Liver (tissue), 9 donors: ENCODE measurements around the gene MARK2. TPM values are rescaled to one million over a fixed set of nuclear protein-coding genes. Genes with fewer than 3 reads are reported as not detected.

Experiments
- DNase-seq: peaks from one replicate; pipeline ENCODE4 v3.0.0-alpha.2; 2017; ENCODE audit warnings: low spot score
- H3K27ac ChIP-seq, 2 donors: one replicate each; pipeline ENCODE4 v1.7.0; 2013; ENCODE audit warnings: inconsistent platforms in 2 of 2, low read length in 2 of 2, control low read depth in 1 of 2, low read depth in 1 of 2, mild to moderate bottlenecking in 1 of 2
- H3K27me3 ChIP-seq, 4 donors: one replicate each; pipeline versions ENCODE4 v1.6.1 to v1.7.0; 2013; ENCODE audit warnings: low read length in 3 of 4, inconsistent platforms in 1 of 4, mild to moderate bottlenecking in 1 of 4, moderate library complexity in 1 of 4; ENCODE audit not compliant: control insufficient read depth in 4 of 4, insufficient read depth in 4 of 4
- H3K36me3 ChIP-seq, 4 donors: one replicate each; pipeline versions ENCODE4 v1.6.1 to v1.7.0; 2013; ENCODE audit warnings: low read length in 3 of 4, mild to moderate bottlenecking in 3 of 4, low read depth in 1 of 4, moderate library complexity in 1 of 4; ENCODE audit not compliant: control insufficient read depth in 4 of 4, insufficient read depth in 3 of 4
- H3K4me1 ChIP-seq, 4 donors: one replicate each; pipeline versions ENCODE4 v1.6.1 to v1.7.0; 2013; ENCODE audit warnings: low read length in 3 of 4, mild to moderate bottlenecking in 3 of 4, moderate library complexity in 1 of 4; ENCODE audit not compliant: control insufficient read depth in 4 of 4, insufficient read depth in 4 of 4
- H3K4me3 ChIP-seq, 3 donors: one replicate each; pipeline versions ENCODE4 v1.6.1 to v1.7.0; 2013; ENCODE audit warnings: low read length in 3 of 3, control low read depth in 1 of 3, low read depth in 1 of 3, mild to moderate bottlenecking in 1 of 3
- H3K9ac ChIP-seq, 2 donors: one replicate each; pipeline ENCODE4 v1.7.0; 2013; ENCODE audit warnings: low read length in 2 of 2, mild to moderate bottlenecking in 2 of 2, moderate library complexity in 2 of 2, control low read depth in 1 of 2, low read depth in 1 of 2
- H3K9me3 ChIP-seq, 4 donors: one replicate each; pipeline versions ENCODE4 v1.6.1 to v1.7.0; 2013; ENCODE audit warnings: low read length in 3 of 4; ENCODE audit not compliant: control insufficient read depth in 4 of 4
- ATF3 ChIP-seq: IDR thresholded peaks from 2 replicates; pipeline ENCODE4 v1.6.1; 2016; ENCODE audit warnings: antibody characterized with exemption
- EGR1 ChIP-seq, 2 donors: IDR thresholded peaks; 2 replicates each; pipeline ENCODE4 v1.6.1; 2016 to 2018; ENCODE audit warnings: antibody characterized with exemption in 2 of 2, low read depth in 2 of 2
- FOXA1 ChIP-seq: IDR thresholded peaks from 2 replicates; pipeline ENCODE4 v1.6.1; 2016; ENCODE audit warnings: antibody characterized with exemption
- FOXA2 ChIP-seq: IDR thresholded peaks from 2 replicates; pipeline ENCODE4 v1.6.1; 2016; ENCODE audit warnings: antibody characterized with exemption
- GABPA ChIP-seq, 2 donors: IDR thresholded peaks in 1 of 2; conservative IDR thresholded peaks in 1 of 2; 2 replicates each; pipeline ENCODE4 v1.6.1; 2016; ENCODE audit warnings: antibody characterized with exemption in 2 of 2, mild to moderate bottlenecking in 1 of 2, moderate library complexity in 1 of 2
- HNF4A ChIP-seq, 2 donors: conservative IDR thresholded peaks; 2 replicates each; pipeline ENCODE4 v1.6.1; 2016; ENCODE audit warnings: antibody characterized with exemption in 2 of 2, mild to moderate bottlenecking in 2 of 2
- HNF4G ChIP-seq: IDR thresholded peaks from 2 replicates; pipeline ENCODE4 v1.6.1; 2016; ENCODE audit warnings: antibody characterized with exemption
- JUND ChIP-seq, 2 donors: IDR thresholded peaks; 2 replicates each; pipeline ENCODE4 v1.6.1; 2016; ENCODE audit warnings: antibody characterized with exemption in 2 of 2
- MAX ChIP-seq: IDR thresholded peaks from 2 replicates; pipeline ENCODE4 v1.6.1; 2016; ENCODE audit warnings: antibody characterized with exemption
- RAD21 ChIP-seq, 2 donors: IDR thresholded peaks; 2 replicates each; pipeline ENCODE4 v1.6.1; 2016; ENCODE audit warnings: antibody characterized with exemption in 2 of 2, mild to moderate bottlenecking in 2 of 2
- REST ChIP-seq: IDR thresholded peaks from 2 replicates; pipeline ENCODE4 v1.6.1; 2016; ENCODE audit warnings: antibody characterized with exemption, mild to moderate bottlenecking
- RXRA ChIP-seq, 2 donors: IDR thresholded peaks; 2 replicates each; pipeline ENCODE4 v1.6.1; 2017 to 2018; ENCODE audit warnings: antibody characterized with exemption in 2 of 2, mild to moderate bottlenecking in 1 of 2
- SP1 ChIP-seq: IDR thresholded peaks from 2 replicates; pipeline ENCODE4 v1.6.1; 2018; ENCODE audit warnings: antibody characterized with exemption, mild to moderate bottlenecking
- TAF1 ChIP-seq: conservative IDR thresholded peaks from 2 replicates; pipeline ENCODE4 v1.6.1; 2016; ENCODE audit warnings: antibody characterized with exemption, mild to moderate bottlenecking
- YY1 ChIP-seq: IDR thresholded peaks from 2 replicates; pipeline ENCODE4 v1.6.1; 2016; ENCODE audit warnings: antibody characterized with exemption, mild to moderate bottlenecking
- ZBTB33 ChIP-seq: IDR thresholded peaks from 2 replicates; pipeline ENCODE4 v1.6.1; 2016; ENCODE audit warnings: antibody characterized with exemption
- WGBS: extraction: QIAGEN DNeasy Blood & Tissue Kit; methylation state at CpG from one replicate; pipeline ENCODE4 v1.1.7; 2013; 5-methylcytosine and 5-hydroxymethylcytosine counted together
- polyA plus RNA-seq, 2 donors: library from polyadenylated mRNA; stranded (reverse) in 1 of 2; unstranded in 1 of 2; fragments of 200-250 nt in 1 of 2; fragments of >200 nt in 1 of 2; fragmentation: Nextera tagmentation in 1 of 2; extraction: Ambion mirVana in 1 of 2; gene quantifications; one replicate each; pipeline versions ENCODE4 v1.2.1 to v1.2.3, GENCODE V29; 2013 to 2015
- total RNA-seq, 2 donors: library from RNA; depleted of rRNA; stranded (reverse); fragments of >200 nt; gene quantifications; one replicate each; pipeline ENCODE4 v1.2.3, GENCODE V29; 2014
- donor health status: healthy.
- donor health status: healthy.
- donor health status: healthy.
- donor health status: healthy.
- donor health status: healthy.

MARK2 gene
- total and polyA plus RNA-seq, 4 donors: 3.4 to 11.6 (median 8.0) TPM

GRCh38 chr11:63904743-63905142 lies 65.8 kb downstream of the MARK2 start:
- 96% methylated on average over 13 of the region's 13 CpGs for WGBS
- Histone ChIP-seq H3K27ac (no peak overlapping the region), H3K9me3 (no peaks in the 10 kb centered on the region), H3K27me3 (no peaks in the 10 kb centered on the region), H3K9ac (no peak overlapping the region), H3K4me1 (peaks cover 0 to 3% (median 0%) of the 10 kb centered on the region in 4 donors), H3K4me3 (no peak overlapping the region), H3K36me3 (peaks cover 12 to 70% (median 59%) of the 10 kb centered on the region in 4 donors)
- TF ChIP-seq FOXA1: no peak
- no peak for TF ChIP-seq HNF4A (conservative IDR thresholded peaks at IDR 0.05)
- no peak for TF ChIP-seq ATF3
- no peak for TF ChIP-seq YY1
- no peak for TF ChIP-seq RXRA (IDR thresholded peaks at IDR 0.05)
- no peak for TF ChIP-seq FOXA2
- TF ChIP-seq JUND (IDR thresholded peaks at IDR 0.05): no peak
- TF ChIP-seq RAD21 (IDR thresholded peaks at IDR 0.05): no peak
- TF ChIP-seq EGR1 (IDR thresholded peaks at IDR 0.05; ENCODE audit: low read depth in 2 of 2): no peak
- TF ChIP-seq GABPA (IDR thresholded peaks at IDR 0.05 in 1 of 2, conservative IDR thresholded peaks at IDR 0.05 in 1 of 2): no peak
- no peak for TF ChIP-seq TAF1
- DNase-seq: no peak

GRCh38 chr11:63905179-63905578 lies 66.3 kb downstream of the MARK2 start:
- Histone ChIP-seq H3K36me3 (peaks cover 12 to 65% (median 55%) of the 10 kb centered on the region in 4 donors), H3K27ac (no peak overlapping the region), H3K4me1 (peaks cover 0 to 3% (median 0%) of the 10 kb centered on the region in 4 donors), H3K9ac (no peak overlapping the region), H3K9me3 (no peaks in the 10 kb centered on the region), H3K27me3 (no peaks in the 10 kb centered on the region), H3K4me3 (no peak overlapping the region)
- TF ChIP-seq SP1 (no peak), MAX (no peak), HNF4G (no peak), YY1 (no peak), REST (no peak), TAF1 (no peak), RAD21 (IDR thresholded peaks at IDR 0.05) (no peak), FOXA1 (no peak), RXRA (IDR thresholded peaks at IDR 0.05) (no peak), JUND (IDR thresholded peaks at IDR 0.05) (no peak), HNF4A (conservative IDR thresholded peaks at IDR 0.05) (no peak), ZBTB33 (no peak), GABPA (IDR thresholded peaks at IDR 0.05 in 1 of 2, conservative IDR thresholded peaks at IDR 0.05 in 1 of 2) (no peak)
- WGBS: 94% methylated on average over 6 of the region's 6 CpGs
- no peak for DNase-seq
